ENCODE results near the gene SPTBN1.

The SPTBN1 gene

GRCh38 chr2:54534221-54534620 lies 78.1 kb downstream of the SPTBN1 start:
- no peak for DNase-seq

- no peak for DNase-seq
These were observed 78.5 kb downstream of the SPTBN1 start for GRCh38 chr2:54534625-54535024.

GRCh38 chr2:54535599-54536195 lies 79.6 kb downstream of the SPTBN1 start:
- DNase-seq = no peak

- no peak for DNase-seq
These were observed 80.6 kb downstream of the SPTBN1 start for GRCh38 chr2:54536720-54537119.

- DNase-seq = no peak
These were observed 82.4 kb downstream of the SPTBN1 start for GRCh38 chr2:54538537-54538936.

- no peak for DNase-seq
These were observed 83.6 kb downstream of the SPTBN1 start for GRCh38 chr2:54539683-54540082.

GRCh38 chr2:54540194-54540593 lies 84.1 kb downstream of the SPTBN1 start:
- no peak for DNase-seq

GRCh38 chr2:54541995-54542394 lies 85.9 kb downstream of the SPTBN1 start:
- no peak for DNase-seq

- no peak for DNase-seq
These were observed 87.7 kb downstream of the SPTBN1 start for GRCh38 chr2:54543733-54544396.

GRCh38 chr2:54545702-54546450 lies 89.7 kb downstream of the SPTBN1 start:
- no peak for DNase-seq

GRCh38 chr2:54546518-54546917 lies 90.4 kb downstream of the SPTBN1 start:
- DNase-seq = no peak

- no peak for DNase-seq
These were observed 91.0 kb downstream of the SPTBN1 start for GRCh38 chr2:54546923-54547720.

- DNase-seq = no peak
These were observed 93.3 kb downstream of the SPTBN1 start for GRCh38 chr2:54549430-54549829.

GRCh38 chr2:54549917-54550518 lies 93.9 kb downstream of the SPTBN1 start:
- no peak for DNase-seq

GRCh38 chr2:54550547-54550946 lies 94.4 kb downstream of the SPTBN1 start:
- no peak for DNase-seq

- DNase-seq = no peak
These were observed 95.1 kb downstream of the SPTBN1 start for GRCh38 chr2:54551123-54551756.

- DNase-seq = no peak
These were observed 96.9 kb downstream of the SPTBN1 start for GRCh38 chr2:54553075-54553474.

- no peak for DNase-seq
These were observed 97.6 kb downstream of the SPTBN1 start for GRCh38 chr2:54553775-54554174.

- DNase-seq = no peak
These were observed 99.3 kb downstream of the SPTBN1 start for GRCh38 chr2:54555318-54555837.

- no peak for DNase-seq
These were observed 100.5 kb downstream of the SPTBN1 start for GRCh38 chr2:54556621-54557121.

GRCh38 chr2:54557211-54557600 lies 101.1 kb downstream of the SPTBN1 start:
- DNase-seq = no peak

GRCh38 chr2:54557601-54558187 lies 101.6 kb downstream of the SPTBN1 start:
- DNase-seq = peak; percentile 25
